Lung (tissue), 12 donors: ENCODE data around the gene PRDM15. TPM values are rescaled to one million over a fixed set of nuclear protein-coding genes. Genes with fewer than 3 reads are reported as not detected.

Source experiments
- ATAC-seq: fragments of 200-7000 bp; cut with Tn5 transposase; one replicate; pipeline ENCODE4 v1.9.1; 2020; ENCODE audit warnings: moderate number of reproducible peaks; ENCODE audit not compliant: insufficient read depth, low FRiP score
- DNase-seq, 3 donors: peaks; one replicate each; pipeline ENCODE4 v3.0.0-alpha.2; 2013 to 2017
- H3K27ac ChIP-seq, 2 donors: one replicate each; pipeline ENCODE4 v1.5.1; 2013; ENCODE audit warnings: mild to moderate bottlenecking in 2 of 2, moderate library complexity in 2 of 2, control low read depth in 1 of 2, inconsistent platforms in 1 of 2, low read depth in 1 of 2, low read length in 1 of 2
- H3K27me3 ChIP-seq, 3 donors: one replicate each; pipeline ENCODE4 v1.5.1; 2013; ENCODE audit warnings: low read length in 2 of 3; ENCODE audit not compliant: control insufficient read depth in 3 of 3, insufficient read depth in 3 of 3
- H3K36me3 ChIP-seq, 4 donors: one replicate each; pipeline ENCODE4 v1.5.1; 2013; ENCODE audit warnings: low read length in 4 of 4, mild to moderate bottlenecking in 1 of 4, moderate library complexity in 1 of 4; ENCODE audit not compliant: control insufficient read depth in 4 of 4, insufficient read depth in 4 of 4
- H3K4me1 ChIP-seq, 5 donors: one replicate each; pipeline ENCODE4 v1.5.1; 2013; ENCODE audit warnings: low read length in 5 of 5, mild to moderate bottlenecking in 2 of 5, moderate library complexity in 1 of 5; ENCODE audit not compliant: control insufficient read depth in 5 of 5, insufficient read depth in 5 of 5
- H3K4me3 ChIP-seq: one replicate; pipeline ENCODE4 v1.5.1; 2013; ENCODE audit warnings: mild to moderate bottlenecking, control low read depth, moderate library complexity
- H3K9ac ChIP-seq, 2 donors: one replicate each; pipeline ENCODE4 v1.5.1; 2013; ENCODE audit warnings: low read length in 2 of 2, control low read depth in 1 of 2; ENCODE audit not compliant: insufficient read depth in 1 of 2
- H3K9me3 ChIP-seq, 4 donors: one replicate each; pipeline ENCODE4 v1.5.1; 2013; ENCODE audit warnings: low read length in 3 of 4, mild to moderate bottlenecking in 1 of 4, moderate library complexity in 1 of 4; ENCODE audit not compliant: control insufficient read depth in 4 of 4, insufficient read depth in 3 of 4
- WGBS, 2 donors: extraction: QIAGEN DNeasy Blood & Tissue Kit; methylation state at CpG; one replicate each; pipeline ENCODE4 v1.1.7; 2013; 5-methylcytosine and 5-hydroxymethylcytosine counted together
- polyA plus RNA-seq, 2 donors: library from polyadenylated mRNA; stranded (reverse); fragments of 200-250 nt; gene quantifications; one replicate each; pipeline ENCODE4 v1.2.1, GENCODE V29; 2013
- total RNA-seq, 2 donors: library from RNA; depleted of rRNA in 1 of 2; stranded (reverse); fragments of >200 nt in 1 of 2; gene quantifications; one replicate each; pipeline ENCODE4 v1.2.1, GENCODE V29; 2014 to 2021
- TF ChIP-seq, protein P1 (sequence below): IDR thresholded peaks from 2 replicates; pipeline ENCODE4 v1.5.1; 2012; ENCODE audit warnings: mild to moderate bottlenecking; ENCODE audit errors: control extremely low read depth, extremely low read depth
- donor health status: control.
- donor health status: control.
- donor health status: Bipolar disorder and iron deficiency.
- donor health status: healthy.
- donor health status: DM: yes; HTN: yes; CAD: no.

PRDM15 gene
- total and polyA plus RNA-seq, 4 donors: 2.4 to 7.2 (median 4.1) TPM

DNA sequence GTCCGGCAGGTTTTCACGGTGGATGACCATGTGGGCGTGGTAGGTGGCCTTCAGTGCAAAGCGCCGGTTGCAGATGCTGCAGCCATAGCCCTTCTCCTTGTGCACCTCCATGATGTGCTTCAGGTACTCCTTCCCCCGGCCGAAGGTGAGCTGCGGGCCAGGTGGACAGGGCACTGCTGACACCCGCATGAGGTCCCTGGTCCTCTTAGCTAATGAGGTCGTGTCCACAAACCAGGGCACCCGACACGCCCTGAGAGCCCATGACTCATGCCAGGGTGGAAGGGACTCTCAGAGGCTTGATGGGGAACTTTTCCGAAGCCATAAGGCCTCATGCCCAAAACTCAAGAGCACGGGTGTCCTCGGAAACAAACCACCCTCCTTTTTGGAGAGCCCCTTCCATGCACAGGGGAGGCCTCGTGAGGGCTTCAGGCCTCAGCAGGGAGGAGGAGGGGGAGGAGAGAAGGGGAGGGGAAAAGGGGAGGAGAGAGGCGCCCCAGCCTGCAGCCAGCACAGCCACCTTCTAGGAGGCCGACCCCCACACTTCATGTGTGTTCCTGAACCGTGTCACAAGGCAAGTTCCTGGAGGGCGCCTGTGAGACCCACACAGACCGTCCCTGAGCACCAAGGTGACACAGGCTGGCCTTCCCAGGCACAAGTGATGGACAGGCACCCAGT, 57.9 kb downstream of the PRDM15 start:
- no peak overlapping the region for H3K27ac ChIP-seq
- no peaks in the 10 kb centered on the region for H3K9me3 ChIP-seq
- H3K4me1 ChIP-seq: no peaks in the 10 kb centered on the region
- no peak overlapping the region for H3K4me3 ChIP-seq
- H3K27me3 ChIP-seq: no peaks in the 10 kb centered on the region
- TF ChIP-seq, protein P1, sequence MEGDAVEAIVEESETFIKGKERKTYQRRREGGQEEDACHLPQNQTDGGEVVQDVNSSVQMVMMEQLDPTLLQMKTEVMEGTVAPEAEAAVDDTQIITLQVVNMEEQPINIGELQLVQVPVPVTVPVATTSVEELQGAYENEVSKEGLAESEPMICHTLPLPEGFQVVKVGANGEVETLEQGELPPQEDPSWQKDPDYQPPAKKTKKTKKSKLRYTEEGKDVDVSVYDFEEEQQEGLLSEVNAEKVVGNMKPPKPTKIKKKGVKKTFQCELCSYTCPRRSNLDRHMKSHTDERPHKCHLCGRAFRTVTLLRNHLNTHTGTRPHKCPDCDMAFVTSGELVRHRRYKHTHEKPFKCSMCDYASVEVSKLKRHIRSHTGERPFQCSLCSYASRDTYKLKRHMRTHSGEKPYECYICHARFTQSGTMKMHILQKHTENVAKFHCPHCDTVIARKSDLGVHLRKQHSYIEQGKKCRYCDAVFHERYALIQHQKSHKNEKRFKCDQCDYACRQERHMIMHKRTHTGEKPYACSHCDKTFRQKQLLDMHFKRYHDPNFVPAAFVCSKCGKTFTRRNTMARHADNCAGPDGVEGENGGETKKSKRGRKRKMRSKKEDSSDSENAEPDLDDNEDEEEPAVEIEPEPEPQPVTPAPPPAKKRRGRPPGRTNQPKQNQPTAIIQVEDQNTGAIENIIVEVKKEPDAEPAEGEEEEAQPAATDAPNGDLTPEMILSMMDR: no peak
- no peak for ATAC-seq
- DNase-seq: no peak
- no peak overlapping the region for H3K9ac ChIP-seq
- 86 to 88% methylated on average over 20 to 21 of the region's 21 CpGs for WGBS, 2 donors
- H3K36me3 ChIP-seq: peaks cover 0 to 22% (median 3%) of the 10 kb centered on the region in 4 donors

DNA sequence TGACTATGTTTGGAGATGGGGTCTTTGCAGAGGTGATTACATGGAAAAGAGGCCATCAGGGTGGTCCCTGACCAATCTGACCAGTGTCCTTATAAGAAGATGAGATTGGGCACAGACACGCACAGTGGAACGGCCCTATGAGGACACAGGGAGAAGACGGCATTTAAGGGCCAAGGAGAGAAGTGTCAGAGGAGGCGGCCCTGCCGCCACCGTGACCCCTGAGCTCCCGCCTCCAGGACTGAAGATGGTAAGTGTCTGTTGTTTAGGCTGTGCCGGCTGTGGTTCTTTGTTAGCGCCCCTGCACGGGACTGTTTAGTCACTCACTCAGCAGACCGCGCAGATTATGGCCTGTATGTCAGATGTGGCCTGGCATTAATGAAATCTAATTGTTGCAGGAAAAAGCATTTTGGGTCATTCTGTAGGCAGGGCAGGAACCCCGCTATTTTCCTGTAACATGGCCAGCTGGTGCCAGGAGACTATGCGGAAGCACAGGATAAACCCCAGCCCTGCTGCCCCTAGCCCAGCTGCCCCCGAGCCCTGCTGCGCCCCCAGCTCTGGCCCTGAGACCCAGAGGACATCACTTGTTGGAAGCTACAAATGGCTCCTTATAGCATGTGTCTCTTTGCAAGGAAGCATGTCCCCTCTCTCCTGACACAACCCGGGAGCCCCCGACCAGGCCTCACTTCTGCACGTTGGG, 58.6 kb downstream of the PRDM15 start:
- 95 to 96% methylated on average over 19 of the region's 19 CpGs for WGBS, 2 donors
- peaks cover 0 to 17% (median 3%) of the 10 kb centered on the region in 4 donors for H3K36me3 ChIP-seq
- DNase-seq (no peak), ATAC-seq (no peak)
- H3K4me3 ChIP-seq: no peak overlapping the region
- H3K9ac ChIP-seq: no peak overlapping the region
- no peak overlapping the region for H3K27ac ChIP-seq
- no peaks in the 10 kb centered on the region for H3K4me1 ChIP-seq
- no peaks in the 10 kb centered on the region for H3K27me3 ChIP-seq
- TF ChIP-seq, protein P1: no peak
- H3K9me3 ChIP-seq: no peaks in the 10 kb centered on the region

DNA sequence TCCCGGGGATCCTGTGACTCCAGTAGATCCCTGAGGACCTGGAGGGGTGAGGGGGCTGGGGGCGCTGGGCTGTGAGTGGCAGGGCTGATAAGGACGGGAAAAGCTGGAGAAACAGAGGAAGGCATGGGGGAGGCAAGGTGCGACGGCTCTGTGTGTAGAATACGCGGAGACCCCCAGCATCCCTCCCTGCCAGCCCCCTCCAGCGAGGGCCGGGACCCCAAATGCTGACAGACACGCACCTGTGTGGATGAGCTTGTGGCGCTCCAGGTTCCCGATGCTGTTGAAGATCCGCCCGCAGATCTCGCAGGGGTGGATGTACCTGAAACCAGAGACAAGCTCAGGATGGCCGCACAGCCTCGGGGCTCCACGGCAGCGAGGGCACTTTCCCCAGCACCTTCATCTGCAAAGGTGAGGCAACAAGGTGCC, 59.3 kb downstream of the PRDM15 start:
- peaks cover 0 to 16% (median 3%) of the 10 kb centered on the region in 4 donors for H3K36me3 ChIP-seq
- no peaks in the 10 kb centered on the region for H3K4me1 ChIP-seq
- TF ChIP-seq, protein P1: no peak
- H3K9me3 ChIP-seq: no peaks in the 10 kb centered on the region
- DNase-seq (no peak), ATAC-seq (no peak)
- H3K27ac ChIP-seq: no peak overlapping the region
- no peak overlapping the region for H3K4me3 ChIP-seq
- H3K9ac ChIP-seq: no peak overlapping the region
- no peaks in the 10 kb centered on the region for H3K27me3 ChIP-seq
- WGBS, 2 donors: 92 to 94% methylated on average over 19 of the region's 19 CpGs
